GM18870 (cell line): ENCODE measurements around the gene DIPK1B.

Source experiments
- ATAC-seq: cut with Tn5 transposase; IDR thresholded peaks from one replicate; pipeline ENCODE4 v1.9.1; 2021; ENCODE audit warnings: moderate library complexity; ENCODE audit not compliant: unreplicated experiment

DIPK1B gene

DNA sequence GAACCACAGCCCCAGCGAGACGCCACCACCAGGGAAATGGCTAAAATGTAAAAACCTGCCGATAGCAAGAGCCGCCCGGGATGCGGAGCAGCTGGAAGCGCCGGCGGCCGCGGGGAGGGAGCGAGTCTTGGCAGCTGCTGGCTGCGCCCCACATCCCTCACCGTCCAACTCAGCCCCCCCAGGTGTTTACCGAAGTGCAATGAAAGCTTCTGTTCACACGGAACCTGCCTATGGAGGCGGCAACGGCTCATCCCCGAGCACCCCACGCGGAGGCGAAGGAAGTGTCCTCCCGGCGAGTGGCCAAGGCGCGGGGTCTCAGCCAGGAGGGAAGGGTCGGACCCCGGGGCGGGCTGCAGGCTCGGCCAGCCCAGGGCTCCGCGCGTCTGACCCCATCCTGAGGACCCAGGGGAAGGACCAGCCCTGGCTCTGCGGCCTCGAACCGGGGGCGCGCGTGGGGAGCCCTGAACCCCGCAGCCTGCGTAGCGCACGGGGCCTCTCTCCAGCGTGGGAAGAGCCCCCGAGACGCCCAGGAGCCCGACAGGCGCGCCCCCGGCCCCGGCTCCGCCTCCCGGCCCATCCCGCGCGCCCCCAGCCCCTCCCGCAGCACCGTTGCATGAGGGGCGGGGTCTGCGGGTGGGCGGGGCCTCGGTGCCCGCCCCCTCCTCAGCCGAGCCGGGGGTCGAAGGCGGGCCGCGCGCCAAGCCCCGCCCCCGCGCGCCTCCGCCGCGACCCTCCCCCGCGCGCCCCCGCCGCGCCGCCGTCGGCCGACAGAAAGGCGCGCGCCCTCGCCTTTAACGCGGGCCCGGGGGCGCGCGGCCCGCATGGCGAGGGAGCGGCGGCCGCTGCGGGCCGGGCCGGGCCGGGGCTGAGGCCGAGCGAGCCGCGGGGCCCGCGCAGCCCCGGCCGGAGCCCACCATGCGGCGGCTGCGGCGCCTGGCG is at the start of gene DIPK1B:
TSS of gene DIPK1B (plus strand) at position 822 of the 939 bp plus-strand sequence. CDS start at position 916, 94 bp downstream.
- no peak for ATAC-seq

DNA sequence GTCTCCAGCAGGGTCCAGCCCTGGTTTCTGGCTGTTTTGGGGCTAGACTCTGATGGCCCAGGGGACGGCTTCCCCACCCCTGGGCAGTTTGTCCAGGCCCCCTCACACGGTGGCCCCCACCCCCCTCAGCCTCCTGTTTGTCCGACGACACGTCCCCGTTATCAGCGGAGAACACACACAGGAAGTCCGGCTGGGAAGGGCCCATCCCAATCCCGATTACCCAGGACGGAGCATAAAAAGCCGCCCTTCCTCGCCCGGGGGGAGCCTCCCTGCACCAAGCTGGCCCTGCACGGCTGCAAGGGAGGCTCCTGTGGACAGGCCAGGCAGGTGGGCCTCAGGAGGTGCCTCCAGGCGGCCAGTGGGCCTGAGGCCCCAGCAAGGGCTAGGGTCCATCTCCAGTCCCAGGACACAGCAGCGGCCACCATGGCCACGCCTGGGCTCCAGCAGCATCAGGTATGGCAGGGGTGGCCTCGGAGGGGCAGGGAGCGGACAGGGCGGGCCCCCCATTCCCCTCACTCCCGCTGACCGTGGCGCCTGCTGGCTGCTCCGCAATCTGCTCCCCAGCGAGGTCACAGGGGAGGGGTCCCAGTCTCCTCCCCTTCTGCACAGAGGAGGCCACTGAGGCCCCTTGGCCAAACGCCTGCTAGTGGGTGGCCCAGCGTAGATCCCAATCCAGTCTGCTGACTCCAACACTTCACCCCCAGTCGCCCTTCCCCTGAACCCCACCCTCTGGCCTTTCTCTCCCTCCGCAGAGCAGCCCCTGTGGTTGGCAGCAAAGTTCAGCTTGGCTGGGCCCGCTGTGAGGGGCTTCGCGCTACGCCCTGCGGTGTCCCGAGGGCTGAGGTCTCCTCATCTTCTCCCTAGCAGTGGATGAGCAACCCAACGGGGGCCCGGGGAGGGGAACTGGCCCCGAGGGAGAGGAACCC is 49.5 kb upstream of the DIPK1B start, which contains the start of gene EGFL7:
TSS of gene EGFL7 (plus strand) at position 261 of the 926 bp plus-strand sequence. CDS start 5,367 bp downstream, outside the sequence.
- no peak for ATAC-seq

DNA sequence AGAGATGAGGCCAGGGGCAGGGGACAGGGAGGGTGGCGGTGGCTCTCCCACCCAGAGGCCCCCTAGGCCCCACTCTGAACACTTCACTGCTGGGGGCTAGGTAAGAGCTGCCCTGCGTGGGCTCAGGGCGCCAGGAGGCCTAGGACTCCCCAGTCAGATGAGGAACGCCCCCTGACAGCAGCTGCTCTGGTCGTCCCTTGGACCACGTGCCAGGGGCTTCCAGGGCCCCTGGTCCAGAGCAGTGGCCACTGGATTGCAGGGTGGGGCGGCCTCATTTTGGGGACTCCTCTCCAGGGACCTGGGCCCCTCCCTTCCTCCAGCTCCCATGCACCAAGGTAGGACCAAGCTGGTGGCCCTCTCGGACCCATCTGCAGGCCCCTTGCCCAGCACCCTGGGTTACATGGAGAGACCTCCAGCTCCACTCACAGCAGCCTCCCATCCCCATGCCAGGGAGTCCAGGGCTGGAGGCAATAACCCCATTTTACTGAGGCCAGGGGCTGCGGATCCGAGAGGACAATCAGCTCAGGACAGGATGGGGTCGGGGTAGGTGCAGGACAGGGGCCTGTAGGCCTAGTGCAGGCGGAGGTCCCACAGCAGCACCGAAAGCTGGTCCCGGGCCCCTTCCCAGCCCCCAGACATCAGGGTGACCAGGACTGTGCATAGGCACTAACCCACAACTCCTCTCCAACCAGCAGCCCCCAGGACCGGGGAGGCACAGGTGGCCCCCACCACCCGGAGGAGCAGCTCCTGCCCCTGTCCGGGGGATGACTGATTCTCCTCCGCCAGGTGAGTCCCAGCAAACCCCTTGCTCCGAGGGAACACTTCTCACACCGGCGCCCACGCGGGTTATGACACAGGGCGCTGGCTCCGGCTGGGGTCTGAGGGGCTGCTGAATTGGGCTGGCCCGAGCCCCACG is 48.1 kb upstream of the DIPK1B start:
- no peak for ATAC-seq

DNA sequence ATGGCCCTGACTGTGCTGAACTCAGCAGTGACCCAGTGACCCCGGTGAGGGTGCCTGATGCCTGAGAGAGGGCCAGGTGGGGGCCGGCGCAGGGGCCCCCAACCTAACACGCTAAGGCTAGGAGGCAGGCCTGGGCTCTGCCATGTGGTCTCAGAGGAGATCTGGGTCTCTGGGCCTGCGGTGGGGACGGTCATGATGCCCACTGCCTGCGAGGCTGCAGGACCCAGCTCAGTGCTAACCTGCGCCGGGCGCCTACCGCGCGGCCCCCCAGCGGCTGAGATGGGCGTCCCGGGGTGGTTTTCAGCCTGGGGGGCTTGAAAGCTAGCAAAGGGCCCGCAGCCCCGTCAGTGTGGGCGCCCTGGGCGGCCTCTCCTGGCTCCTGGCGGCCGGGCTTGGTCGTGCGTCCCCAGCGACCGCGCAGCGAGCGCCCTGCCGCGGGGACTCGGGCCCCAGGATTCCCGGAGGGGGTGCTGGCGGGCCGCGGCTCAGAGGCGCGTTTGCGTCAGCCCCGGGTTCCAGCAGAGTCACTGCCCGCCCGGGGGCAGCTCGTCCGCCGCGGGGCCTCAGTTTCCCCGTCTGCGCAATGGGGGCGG is 47.2 kb upstream of the DIPK1B start:
- no peak for ATAC-seq

DNA sequence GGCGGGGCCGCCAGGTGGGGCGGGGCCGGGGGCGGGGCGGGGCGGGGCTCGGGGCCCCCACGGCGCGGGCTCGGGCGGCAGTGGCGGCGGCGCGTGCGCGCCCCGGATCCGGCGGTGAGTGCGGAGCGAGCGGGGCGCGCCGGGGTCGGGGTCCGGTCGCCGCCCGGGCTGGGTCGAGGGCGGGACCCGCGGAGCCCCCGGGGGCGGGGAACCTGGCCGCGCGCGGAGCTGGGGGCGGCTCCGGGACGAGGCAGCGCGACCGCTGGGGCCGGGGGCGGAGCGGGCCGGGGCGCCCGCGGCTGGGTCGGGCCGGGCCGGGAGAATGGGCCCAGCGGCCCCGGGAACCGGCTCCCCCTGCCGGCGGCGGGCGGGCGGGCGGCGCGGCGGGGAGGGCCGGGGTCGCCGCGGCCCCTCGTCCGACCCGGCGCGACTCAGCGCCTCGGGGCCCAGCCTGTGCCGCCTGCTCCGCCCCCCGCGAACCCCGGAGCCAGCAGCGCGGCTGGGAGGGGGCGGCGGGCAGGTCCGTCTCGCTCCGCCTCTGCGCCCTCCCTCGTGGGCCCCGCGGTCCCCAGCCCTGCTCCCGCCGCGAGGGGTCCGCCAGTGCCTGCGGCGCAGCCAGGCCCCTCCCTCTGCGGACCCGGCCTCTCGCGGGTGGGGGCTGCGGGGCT is 46.5 kb upstream of the DIPK1B start:
- ATAC-seq = no peak

DNA sequence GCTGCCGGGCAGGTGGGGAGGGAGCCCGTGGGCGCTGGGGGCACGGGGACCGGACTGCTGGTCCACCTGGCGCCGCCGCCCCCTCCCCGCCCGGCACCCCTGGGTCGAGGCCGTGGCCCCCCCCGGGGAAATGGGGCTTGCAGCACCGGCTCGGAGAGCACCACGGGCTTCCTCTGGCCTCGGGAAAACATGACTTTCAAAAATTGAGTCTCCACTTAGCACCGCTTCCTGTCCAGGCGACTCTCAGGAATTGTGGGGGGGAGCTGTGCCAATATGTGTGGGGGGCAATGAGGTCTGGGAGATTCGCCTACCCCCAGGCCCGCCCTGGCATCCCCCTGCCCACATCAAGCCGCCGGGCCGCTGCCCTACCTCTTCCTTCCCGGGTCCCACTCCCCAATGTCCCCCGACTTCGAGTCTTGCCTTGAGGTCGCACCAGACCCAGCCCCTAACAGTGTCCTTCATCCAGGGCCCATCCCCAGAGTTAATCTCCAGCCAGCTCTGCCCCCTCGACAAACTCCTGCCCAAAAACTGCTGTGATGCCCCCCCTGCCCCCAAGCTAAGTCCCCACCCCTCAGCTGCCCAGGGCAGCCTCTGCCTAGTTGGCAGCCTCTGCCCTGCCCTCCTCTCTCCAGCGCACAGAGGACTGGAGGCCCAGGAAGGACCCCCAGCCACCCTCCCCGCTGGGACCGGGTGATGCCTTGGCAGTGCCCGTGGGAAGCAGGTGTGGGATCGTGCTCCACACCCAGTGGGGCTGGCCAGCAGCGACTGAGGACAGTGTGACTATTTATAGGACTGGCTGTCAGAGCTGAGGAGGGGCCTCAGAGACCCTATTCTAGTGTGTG is 45.8 kb upstream of the DIPK1B start:
- no peak for ATAC-seq

DNA sequence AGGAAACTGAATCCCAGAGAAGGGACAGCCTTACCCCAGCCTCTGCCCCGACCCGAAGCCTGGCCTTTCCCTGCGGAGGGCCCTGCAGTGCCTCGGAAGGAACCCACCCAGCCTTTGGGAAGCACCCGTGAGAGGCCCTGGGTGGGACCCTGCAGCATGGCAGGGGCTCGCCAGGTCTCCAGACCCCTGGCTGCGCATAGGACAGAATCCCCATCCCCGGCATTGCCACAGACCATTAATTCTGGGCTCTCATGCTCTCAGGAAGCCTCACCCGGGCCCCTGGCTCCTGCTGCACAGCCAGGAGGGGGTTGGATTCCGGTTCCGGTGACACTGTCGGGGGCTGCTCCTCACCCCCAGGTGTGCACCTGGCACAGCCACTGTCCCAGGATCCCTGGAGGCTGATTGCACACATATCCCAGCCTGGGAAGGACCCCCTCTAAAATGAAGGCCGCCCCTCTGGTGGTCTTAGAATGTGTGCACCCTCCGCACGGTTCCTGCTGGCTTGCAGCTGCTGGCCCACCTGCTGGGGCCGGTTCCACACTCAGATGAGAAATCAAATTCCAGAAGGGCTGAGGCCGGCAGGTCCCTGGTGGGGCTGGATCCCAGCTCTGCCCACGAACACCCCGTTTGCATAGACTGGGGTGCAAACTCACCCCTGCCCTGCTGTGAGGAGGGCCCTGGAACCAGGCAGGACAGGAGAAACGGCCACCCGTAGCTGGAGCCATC is 45.0 kb upstream of the DIPK1B start:
- no peak for ATAC-seq

DNA sequence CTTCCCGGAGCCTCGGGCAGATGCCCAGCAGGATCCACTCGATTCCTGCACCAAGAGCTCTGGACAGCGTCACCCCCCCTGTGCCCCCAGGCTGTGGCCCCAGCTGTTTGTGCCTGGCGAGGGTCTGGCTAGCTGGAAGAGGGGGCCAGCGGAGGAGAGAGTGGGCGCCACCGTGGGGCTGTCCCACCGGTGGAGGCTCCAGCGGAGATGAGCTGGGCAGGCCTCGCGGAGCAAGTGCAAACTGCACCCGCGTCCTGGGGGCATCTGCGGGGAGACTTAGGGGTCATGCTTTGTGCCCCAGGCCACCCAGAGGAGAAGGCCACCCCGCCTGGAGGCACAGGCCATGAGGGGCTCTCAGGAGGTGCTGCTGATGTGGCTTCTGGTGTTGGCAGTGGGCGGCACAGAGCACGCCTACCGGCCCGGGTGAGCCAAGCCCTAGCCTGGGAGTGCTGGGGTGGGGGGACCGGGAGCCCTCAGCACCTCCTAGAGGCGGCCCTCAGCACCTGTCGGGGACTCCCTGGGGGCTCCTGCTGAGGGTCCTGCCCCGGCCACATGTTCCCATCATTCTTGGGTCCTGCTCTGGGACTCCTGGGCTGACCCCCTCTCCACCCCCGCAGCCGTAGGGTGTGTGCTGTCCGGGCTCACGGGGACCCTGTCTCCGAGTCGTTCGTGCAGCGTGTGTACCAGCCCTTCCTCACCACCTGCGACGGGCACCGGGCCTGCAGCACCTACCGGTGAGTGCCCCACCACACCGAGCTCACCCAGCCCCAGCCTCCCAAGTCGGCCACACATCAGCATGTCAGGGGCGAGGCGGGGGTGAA is 44.2 kb upstream of the DIPK1B start:
- no peak for ATAC-seq

DNA sequence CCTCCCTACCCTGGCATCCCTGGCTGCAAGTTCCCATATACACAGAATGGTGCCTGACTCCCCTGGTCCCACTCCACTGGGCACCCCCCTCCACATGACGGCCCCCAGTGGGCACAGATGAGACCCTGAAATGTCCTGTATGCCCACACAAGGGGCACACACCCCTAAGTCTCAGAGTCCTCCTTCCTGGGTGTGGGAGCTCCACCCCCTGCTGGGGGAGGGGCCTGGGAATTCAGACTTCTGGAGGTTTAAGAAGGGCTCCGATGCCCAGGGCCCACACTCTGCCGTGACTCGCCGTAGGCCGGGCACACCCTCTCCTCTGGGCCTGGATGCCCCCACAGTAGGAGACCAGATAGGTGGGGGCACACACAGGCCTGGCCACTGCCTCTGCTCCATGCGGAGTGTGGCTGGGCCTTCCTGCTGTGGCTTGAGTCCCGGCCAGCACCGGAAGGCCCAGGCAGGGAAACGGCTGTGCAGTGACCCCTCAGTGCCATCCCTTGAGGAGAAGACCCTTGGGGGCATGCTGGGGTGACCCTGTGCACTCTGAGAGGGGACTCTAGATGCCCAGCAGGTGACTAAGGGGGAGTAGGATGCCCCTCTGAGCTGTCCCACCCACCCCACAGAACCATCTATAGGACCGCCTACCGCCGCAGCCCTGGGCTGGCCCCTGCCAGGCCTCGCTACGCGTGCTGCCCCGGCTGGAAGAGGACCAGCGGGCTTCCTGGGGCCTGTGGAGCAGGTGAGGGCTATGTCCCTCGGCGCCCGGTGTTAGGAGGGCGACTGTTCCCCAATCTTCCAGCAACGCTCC is 43.2 kb upstream of the DIPK1B start:
- ATAC-seq = no peak

DNA sequence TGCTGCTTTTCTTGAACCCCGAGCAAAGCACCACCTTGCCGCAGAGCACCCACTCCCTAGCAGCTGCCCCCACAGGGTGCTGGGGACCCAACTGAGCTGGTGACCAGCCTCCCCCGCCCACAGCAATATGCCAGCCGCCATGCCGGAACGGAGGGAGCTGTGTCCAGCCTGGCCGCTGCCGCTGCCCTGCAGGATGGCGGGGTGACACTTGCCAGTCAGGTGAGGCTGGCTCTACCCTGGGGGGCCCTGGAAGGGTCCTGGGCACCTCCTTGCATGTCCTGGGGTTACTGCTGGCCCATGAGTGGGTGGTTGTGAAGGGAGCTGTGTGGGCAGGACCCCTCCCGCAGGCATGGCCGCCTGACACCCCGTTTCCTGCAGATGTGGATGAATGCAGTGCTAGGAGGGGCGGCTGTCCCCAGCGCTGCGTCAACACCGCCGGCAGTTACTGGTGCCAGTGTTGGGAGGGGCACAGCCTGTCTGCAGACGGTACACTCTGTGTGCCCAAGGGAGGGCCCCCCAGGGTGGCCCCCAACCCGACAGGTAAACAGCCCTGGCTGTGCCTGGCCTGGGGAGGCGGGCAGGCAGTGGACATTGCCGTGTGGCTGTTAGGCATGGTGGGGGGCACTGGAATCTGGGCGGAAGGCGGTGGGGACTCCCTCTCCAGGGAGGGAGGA is 42.4 kb upstream of the DIPK1B start:
- no peak for ATAC-seq

DNA sequence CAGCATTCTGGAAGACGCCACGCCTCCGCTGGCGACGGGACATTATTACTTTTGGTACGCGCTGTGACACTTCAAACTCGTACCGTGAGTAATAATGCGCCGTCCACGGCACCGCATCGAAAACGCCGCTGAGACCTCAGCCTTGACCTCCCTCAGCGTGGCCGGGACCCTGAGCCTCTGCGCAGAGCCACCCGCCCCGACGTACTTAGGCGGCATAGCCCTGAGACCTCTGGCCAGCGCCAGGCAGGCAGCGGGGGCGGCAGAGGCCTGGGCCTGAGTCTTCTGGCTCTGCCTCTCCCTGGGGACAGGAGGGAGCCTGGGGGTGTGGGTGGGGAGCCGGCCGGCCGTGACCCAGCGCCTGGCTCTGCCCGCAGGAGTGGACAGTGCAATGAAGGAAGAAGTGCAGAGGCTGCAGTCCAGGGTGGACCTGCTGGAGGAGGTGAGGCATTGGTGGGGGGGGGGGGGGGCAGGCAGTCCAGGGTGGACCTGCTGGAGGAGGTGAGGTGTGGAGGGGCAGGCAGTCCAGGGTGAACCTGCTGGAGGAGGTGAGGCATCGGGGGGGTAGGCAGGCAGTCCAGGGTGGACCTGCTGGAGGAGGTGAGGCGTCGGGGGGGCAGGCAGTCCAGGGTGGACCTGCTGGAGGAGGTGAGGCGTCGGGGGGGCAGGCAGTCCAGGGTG is 41.7 kb upstream of the DIPK1B start:
- no peak for ATAC-seq

DNA sequence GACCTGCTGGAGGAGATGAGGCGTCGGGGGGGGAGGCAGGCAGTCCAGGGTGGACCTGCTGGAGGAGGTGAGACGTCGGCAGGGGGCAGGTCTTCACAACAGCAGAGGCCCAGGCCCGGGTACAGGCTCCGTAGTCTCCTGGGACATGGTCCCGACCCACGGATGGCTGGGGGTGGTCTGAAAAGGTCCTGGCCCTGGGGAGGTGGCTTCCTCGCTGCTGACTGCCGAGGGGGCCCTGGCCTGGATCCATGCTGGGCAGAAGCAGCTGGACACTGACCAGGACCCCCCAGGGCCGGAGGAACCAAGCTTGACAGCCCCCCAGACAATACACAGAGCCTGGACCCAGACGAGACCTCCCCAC is 41.1 kb upstream of the DIPK1B start:
- no peak for ATAC-seq

DNA sequence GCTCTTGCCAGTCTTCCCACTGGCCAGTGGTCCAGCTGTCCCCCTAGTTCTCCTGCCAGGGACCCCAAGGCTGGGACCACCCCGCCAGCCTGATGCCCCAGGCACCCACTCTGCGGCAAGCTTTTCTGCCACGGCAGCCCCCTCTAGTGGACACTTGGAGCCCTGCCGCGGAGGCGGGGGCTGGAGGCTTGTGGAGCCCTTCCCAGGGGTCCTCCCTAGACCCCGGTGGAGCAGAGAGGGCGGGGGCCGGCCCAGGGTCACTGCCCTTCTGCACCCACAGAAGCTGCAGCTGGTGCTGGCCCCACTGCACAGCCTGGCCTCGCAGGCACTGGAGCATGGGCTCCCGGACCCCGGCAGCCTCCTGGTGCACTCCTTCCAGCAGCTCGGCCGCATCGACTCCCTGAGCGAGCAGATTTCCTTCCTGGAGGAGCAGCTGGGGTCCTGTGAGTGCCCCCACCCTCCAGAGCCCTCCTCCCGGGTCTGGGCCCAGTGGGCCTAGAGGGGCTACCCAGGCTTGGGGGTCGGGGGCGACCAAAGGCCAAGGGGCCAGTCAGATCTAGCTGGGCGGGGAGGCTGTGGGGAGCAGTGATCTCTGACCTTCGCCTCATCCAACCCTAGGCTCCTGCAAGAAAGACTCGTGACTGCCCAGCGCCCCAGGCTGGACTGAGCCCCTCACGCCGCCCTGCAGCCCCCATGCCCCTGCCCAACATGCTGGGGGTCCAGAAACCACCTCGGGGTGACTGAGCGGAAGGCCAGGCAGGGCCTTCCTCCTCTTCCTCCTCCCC is 40.5 kb upstream of the DIPK1B start:
- ATAC-seq = no peak

DNA sequence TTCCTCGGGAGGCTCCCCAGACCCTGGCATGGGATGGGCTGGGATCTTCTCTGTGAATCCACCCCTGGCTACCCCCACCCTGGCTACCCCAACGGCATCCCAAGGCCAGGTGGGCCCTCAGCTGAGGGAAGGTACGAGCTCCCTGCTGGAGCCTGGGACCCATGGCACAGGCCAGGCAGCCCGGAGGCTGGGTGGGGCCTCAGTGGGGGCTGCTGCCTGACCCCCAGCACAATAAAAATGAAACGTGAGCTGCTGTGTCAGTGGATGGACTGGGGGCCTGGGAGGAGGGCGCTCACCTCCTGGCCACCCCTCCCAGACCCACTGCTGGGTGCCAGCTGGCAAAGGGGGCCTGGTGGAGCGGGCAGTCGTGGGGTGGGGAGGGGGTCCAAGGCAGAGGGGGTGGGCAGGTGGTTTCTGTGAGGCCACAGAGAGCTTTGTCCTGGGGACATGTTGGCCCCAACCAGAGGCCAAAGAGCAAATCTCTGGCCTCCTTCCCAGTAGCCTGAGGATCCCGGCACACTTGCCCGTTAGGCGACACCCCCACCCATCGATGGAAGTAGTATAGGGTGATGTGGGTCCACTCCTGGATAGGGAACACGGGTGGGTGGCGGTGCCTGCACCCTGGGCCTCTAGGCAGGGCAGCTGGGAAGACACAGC is 39.8 kb upstream of the DIPK1B start:
- ATAC-seq = no peak
